Stimulated activated CD4-positive, alpha-beta T cell treated with anti-CD3 and anti-CD28 coated beads, Interleukin-2, amount 100 ng/mL, for 4 hours (primary cell): ENCODE measurements around the gene ANKRD63.

ENCODE experiments used
- DNase-seq: peaks from one replicate; pipeline ENCODE4 v3.0.0-alpha.2; 2020; ENCODE audit warnings: low read depth

Gene ANKRD63

DNA sequence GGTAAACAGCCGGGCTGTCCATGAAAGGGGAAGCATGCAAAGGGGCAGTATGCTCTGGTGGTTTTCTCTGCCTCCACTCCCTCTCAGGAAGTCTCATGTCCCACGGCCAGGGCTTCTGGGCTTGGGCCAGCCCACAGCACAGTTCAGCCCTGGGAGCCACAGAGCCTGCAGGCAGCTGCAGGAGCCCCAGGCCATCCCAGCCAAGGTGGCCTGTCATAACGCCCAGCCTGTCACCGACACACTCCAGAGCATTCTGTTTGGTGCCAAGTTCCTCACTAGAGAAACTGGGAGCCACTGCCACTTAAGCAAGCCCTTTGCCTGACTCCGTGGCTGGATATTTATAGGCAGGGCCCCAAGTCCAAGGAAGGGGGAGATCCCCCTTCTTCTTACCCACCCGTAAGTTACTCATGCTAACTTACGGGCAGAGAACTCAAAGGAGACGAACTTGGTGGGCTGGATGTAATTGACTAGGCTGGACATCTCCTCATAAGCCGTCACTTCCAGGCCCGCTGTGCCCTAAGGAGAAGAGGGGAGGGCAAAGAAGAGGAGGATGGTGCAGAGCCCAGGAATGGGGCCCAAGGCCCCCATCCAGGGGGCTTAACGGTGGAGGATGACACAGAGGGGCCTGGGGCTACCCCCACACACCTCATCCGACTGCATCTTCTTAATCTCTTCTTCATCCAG is 13.2 kb upstream of the ANKRD63 start:
- no peak for DNase-seq

- DNase-seq: no peak
Measured at GRCh38 chr15:40295297-40295696, 12.4 kb upstream of the ANKRD63 start.

DNA sequence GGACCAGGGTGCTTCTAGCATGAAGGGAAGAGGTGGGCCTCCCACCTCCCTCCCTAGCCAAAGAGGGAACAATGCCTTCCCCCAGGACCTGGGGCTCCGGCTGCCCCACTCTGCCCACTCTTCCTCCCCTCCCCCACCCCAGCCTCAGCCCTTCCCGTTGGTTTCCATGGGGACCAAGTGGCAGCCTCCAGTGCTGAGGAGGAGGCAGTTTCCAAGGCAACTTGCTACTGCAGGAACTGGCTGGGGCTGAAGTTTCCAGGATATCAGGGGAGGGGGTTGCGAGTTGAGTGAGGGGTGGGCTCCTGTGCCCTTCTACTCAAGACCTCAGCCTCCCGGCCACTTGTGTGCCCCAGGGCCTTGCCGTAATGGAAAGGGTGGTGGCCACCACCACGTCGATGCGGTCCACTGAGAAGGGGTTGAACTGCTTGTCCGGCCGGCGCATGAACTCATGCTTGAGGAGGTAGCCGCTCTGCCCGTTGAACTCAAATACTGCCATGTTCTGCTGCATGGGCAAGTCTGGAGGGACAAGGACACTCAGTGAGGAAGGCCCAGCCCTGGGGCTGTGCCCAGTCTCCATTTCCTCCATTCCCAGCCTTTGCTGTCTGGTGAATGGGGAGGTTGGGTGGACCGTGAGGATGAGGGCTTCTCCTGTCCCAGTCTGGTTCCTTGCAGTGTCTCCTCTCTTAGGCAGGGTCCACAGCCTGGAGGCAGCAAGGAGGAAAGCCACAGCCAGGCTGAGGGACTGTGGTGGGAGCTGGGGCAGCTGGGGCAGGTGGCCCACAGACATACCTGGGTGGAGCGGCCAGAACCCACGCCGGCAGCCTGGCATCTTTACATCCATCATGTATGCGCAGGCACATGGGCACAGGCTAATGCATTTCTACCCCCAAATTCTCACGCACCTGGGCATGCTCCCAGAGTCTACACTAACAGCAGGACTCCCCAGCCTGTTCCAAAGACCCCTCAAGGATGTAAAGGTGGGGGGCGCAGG is 11.3 kb upstream of the ANKRD63 start:
- DNase-seq: no peak

DNA sequence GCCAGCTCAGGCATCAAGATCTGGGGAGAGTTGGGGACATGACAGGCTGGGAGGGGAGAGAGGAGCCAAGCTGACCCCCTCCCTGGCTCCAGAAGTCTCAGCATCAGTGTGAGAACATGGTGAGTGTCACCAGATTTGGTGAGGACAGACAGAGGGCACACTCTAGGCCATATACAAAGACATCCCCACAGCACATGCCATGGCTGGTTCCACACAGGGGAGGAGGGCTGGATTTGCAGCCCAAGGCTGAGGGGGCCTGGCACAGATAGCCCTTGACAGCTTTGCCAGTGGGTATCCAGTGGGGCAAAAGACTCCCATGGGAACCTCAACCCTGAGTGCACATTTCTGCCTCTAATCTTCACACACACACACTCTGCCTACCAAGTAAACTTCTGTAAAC is 10.1 kb upstream of the ANKRD63 start:
- no peak for DNase-seq

DNA sequence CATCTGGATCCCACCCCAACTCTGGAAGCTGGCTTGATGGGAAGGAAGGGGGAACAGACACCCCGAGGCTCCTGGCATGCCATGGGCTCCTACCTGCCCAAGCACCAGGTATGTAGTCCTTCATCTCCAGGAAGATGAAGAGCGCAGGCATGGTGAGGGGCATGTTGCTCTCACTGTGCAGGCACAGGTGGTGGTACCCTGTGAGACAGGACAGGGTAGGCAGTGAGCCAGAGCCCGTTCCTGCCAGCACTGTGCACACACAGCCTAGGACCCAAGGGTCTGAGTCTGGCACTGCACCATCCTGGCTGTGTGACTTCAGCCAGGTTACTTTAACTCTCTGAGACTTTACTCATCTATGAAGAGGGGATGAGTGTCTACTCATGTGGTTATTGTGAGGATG is 9.4 kb upstream of the ANKRD63 start:
- no peak for DNase-seq

- no peak for DNase-seq
Measured at GRCh38 chr15:40290918-40291574, 8.2 kb upstream of the ANKRD63 start.

GRCh38 chr15:40290545-40290917 is 7.7 kb upstream of the ANKRD63 start:
- no peak for DNase-seq

- DNase-seq: no peak
Measured at GRCh38 chr15:40289140-40289775, 6.4 kb upstream of the ANKRD63 start.

DNA sequence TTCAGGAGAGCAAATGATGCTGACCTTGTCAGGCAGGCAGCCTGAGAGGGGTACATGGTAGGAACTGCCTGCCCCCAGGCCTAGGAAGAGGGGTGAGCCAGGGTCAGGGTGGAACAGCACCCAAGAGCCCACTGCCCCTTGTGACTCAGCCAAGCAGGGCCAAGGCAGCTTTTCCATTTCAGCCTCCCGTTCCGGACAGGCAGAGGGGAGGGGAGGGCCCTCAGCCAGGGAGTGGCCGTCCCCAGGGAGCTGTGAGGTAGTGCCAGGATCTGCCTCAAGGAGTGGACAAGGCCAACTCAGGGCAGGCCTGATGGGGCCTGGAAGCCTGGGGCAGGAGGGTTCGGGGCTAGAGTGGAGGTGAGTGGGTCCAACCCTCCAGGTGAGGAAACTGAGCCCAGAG is 5.1 kb upstream of the ANKRD63 start:
- no peak for DNase-seq

GRCh38 chr15:40287505-40287904 is 4.6 kb upstream of the ANKRD63 start:
- DNase-seq: no peak

DNA sequence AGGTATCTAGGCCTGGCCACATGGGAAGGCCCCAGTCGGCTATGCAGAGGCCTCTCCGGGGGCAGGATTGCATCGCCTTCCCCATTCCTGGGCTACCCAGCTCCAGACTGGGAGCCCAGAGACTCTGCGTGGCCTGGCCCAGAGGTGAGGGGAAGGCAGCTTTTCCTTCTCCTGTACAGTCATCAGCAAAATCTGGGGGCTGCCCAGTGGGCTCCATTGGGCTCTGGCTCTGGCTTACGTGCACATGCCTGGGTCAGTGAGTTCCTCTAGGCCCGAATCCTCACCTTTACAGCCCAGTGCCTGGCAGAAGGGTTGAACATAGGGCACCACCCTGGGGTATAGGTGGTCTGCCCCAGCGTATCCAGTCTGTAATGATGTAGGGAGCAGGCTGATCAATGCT is 3.9 kb upstream of the ANKRD63 start:
- no peak for DNase-seq

DNA sequence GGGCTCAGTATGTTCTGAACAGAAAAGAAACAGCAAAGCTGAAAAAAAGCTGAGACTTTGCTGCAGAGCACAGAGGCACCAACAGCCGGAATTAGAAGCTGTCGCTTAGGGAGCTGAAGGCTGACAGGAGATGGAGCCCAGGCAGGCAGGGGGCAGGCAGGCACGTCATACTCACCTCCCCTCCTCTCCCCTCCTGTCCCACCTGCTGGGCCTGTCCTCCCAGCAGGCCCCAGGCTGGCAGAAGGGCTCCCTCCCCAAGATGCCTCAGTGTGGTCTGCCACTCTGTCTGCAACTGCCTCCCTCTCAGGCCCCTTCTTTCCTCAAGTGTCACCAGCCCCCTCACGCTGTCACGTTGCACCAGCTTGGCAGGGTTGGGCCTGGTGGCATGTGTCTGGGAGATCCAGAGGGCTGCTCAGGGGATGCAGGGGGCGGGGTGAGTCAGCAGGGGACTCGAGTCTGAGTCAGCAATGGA is 3.2 kb upstream of the ANKRD63 start:
- no peak for DNase-seq

GRCh38 chr15:40285554-40286011 is 2.7 kb upstream of the ANKRD63 start:
- DNase-seq: no peak

DNA sequence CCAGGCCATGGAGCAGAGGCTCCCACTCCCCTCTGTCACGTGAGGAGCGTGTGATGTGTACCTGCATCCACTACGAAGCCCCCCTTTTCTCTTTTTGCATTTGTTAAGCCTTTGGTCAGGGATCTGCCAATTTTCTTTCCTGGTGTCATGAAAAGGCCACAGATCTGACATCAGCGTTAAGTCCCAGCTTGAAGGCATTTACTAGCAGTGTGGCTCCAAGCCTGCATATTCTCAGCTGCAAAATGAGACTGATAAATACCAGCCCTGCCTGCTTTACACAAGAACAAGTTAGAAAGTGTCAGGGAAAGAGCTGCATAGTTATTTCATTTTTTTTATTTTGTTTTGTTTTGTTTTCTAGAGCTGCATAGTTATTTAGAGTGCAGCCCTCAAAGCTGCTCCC is 2.3 kb upstream of the ANKRD63 start:
- no peak for DNase-seq

DNA sequence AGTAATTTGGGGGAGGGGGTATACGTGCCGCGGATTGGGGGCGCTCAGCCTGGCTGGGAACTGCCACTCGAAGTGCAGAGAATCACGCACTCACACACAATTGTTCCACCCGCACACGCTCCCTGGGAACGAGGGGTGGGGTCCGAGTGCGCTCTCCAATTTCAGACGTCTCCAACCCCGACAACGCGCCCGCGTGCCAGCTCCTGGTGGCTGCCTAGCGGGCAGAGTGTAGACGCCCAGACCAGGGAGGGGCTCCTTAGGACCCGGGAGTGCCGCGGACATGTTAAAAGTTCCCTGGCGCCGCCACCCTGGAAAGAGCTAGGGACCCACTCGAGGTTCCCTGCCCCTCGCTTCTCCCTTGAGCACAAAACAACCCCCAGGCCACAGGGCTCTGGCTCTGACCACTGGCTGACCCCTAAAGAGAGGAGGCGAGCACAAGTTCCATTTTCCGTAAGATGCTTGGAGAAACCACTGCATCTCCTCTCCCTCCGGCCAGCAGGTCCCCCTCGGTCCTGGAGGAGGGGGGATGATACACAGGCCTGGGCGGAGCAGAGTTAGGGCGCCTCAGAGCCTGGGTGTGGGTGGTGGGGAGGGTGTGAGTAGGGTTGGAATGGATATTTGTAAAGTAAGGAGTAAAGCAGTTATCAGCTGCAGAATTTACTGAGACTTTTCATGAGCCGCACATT is 894 bp upstream of the ANKRD63 start:
- no peak for DNase-seq

- DNase-seq: peak; percentile 16
Measured at GRCh38 chr15:40282147-40282868, 556 bp downstream of the ANKRD63 start.

- no peak for DNase-seq
Measured at GRCh38 chr15:40281801-40282146, 1.1 kb downstream of the ANKRD63 start.

GRCh38 chr15:40281057-40281800 is 1.6 kb downstream of the ANKRD63 start:
- DNase-seq: no peak

- no peak for DNase-seq
Measured at GRCh38 chr15:40280260-40281056, 2.4 kb downstream of the ANKRD63 start.
